ENCODE measurements around the gene KDM4C. TPM values are rescaled to one million over a fixed set of nuclear protein-coding genes. Genes with fewer than 3 reads are reported as not detected.

Gene KDM4C
- total and polyA plus RNA-seq, 4 donors, result 9.5 to 54.4 (median 28.3) TPM

DNA sequence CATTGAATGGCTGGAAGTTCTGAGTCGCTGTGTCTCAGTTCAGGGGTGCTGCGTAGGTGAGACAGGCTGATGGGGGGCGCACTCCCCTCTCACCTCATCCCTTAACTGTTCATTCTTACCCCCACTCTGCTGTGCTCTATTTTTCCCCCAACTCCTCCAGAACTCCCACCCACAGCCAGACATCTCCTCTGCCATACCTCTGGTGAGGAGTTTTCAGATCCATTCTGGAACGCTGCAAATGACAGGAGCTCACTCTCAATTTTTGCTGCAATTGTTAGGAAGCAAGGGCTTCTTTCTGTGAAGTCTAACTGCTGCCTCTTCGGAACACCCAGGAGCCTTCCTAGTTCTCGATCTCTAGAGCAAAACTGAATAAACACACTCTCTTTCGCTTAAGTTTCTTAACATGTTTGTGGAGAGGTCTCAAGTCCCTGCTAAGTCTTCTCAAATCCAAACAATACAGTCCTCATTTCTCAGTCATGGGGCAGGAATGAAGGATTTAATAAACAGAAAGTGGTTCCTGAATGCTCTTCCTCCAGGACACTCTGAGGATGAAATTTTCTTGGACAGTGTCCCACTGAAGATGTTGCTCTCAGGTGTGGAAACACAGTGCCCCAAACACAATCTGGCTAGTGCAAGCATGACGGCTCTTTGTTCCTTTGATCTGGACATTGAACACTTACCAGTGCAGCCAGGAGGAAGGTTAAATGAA, 387.7 kb downstream of the KDM4C start:
- intact Hi-C loops (cut with DNase I), result no loop called here
- Histone ChIP-seq H3K27ac (ENCODE audit: low read depth in 1 of 2, low read length in 2 of 2) (no peak overlapping the region), H3K9me3 (ENCODE audit: control insufficient read depth, low read length) (no peaks in the 10 kb centered on the region), H3K4me3 (ENCODE audit: low read length in 2 of 2) (no peak overlapping the region), H3K36me3 (ENCODE audit: control insufficient read depth in 1 of 2, insufficient read depth in 2 of 2, low read length in 1 of 2) (no peaks in the 10 kb centered on the region), H3K27me3 (ENCODE audit: control insufficient read depth in 1 of 2, insufficient read depth in 2 of 2, low read length in 1 of 2) (no peaks in the 10 kb centered on the region), H3K4me1 (ENCODE audit: control insufficient read depth in 1 of 2, insufficient read depth in 2 of 2, low read length in 2 of 2) (peaks cover 0 to 2% of the 10 kb centered on the region in 2 donors)
- DNase-seq, result no peak
- ATAC-seq (ENCODE audit: low FRiP score), result no peak
- WGBS, 2 donors, result 98 to 99% methylated on average over 8 of the region's 8 CpGs

DNA sequence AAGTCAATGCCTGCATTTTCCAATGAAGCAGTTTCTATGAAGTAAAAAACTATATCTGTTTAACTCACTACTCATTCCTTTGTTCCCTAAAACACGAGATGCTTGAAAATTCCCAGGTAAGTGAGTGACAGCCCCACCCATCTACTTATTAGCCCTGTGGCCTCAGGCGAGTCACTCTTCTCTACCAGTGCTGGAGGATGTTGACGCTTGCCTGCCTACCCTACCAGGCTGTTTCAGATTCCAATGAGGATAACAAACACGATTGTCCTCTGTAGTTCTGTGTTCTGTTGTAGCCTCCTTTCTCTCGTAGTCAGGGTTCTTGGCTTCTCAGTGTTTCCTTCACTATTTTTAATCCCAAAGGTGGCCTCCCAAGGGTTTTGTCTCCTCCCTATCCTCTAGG, 388.8 kb downstream of the KDM4C start:
- no peak overlapping the region for H3K4me3 ChIP-seq (ENCODE audit: low read length in 2 of 2)
- H3K27me3 ChIP-seq (ENCODE audit: control insufficient read depth in 1 of 2, insufficient read depth in 2 of 2, low read length in 1 of 2), result no peaks in the 10 kb centered on the region
- peaks cover 0 to 2% of the 10 kb centered on the region in 2 donors for H3K4me1 ChIP-seq (ENCODE audit: control insufficient read depth in 1 of 2, insufficient read depth in 2 of 2, low read length in 2 of 2)
- DNase-seq (no peak), ATAC-seq (ENCODE audit: low FRiP score) (no peak)
- no peaks in the 10 kb centered on the region for H3K36me3 ChIP-seq (ENCODE audit: control insufficient read depth in 1 of 2, insufficient read depth in 2 of 2, low read length in 1 of 2)
- intact Hi-C loops (cut with DNase I), result no loop called here
- H3K27ac ChIP-seq (ENCODE audit: low read depth in 1 of 2, low read length in 2 of 2), result peak overlapping the region in 1 of 2 donors; percentile 6
- WGBS, 2 donors, result 70 to 72% methylated on average over 5 of the region's 5 CpGs
- no peaks in the 10 kb centered on the region for H3K9me3 ChIP-seq (ENCODE audit: control insufficient read depth, low read length)

DNA sequence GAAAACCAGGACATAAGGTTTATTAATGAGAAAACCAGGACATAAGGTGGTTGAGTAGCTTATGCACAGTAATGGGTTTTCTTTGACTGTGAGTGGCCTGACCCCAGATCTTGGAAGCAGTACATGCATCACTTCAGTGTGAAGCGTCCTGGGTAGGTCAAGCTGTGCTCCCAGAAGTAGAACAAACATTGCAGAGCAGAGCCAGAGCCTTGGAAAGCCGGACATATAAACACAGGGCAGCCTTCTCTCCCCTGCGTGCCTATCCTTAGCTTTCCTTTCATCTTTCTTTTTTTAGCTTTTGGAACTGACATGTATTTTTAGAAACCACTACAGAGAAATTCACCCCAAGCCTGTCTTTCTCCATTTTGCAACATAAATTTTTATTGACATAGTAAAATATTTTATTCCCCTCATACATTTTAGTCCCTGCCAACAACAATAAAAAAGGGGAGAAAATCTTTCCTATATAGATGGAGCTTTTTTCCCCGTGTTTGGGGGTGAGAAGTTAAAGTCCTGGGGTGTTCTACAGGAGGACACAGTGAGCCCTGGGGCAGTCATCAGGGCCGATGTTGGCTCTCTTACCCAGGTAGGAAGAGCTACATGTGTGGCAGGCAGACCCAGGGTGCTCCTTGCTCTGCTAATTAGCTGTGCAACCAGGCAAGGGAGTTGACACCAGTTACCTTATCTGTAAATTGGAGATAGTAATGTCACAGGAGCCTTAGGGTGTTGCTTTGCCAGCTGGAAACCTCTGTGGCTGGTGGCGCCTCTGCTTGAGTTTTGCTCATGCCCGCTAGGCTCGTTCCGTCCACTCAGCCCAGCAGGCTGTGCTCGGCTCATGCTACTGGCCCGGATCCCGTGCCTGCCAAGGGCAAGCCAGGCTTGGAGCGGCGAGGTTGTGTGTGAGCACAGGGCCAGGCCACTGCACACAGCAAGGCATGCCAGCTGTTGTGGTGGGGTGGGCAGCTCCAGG, 389.6 kb downstream of the KDM4C start:
- H3K36me3 ChIP-seq (ENCODE audit: control insufficient read depth in 1 of 2, insufficient read depth in 2 of 2, low read length in 1 of 2), result no peaks in the 10 kb centered on the region
- peak; percentile 63 for ATAC-seq (ENCODE audit: low FRiP score)
- 14 to 20% methylated on average over 14 of the region's 14 CpGs for WGBS, 2 donors

DNA sequence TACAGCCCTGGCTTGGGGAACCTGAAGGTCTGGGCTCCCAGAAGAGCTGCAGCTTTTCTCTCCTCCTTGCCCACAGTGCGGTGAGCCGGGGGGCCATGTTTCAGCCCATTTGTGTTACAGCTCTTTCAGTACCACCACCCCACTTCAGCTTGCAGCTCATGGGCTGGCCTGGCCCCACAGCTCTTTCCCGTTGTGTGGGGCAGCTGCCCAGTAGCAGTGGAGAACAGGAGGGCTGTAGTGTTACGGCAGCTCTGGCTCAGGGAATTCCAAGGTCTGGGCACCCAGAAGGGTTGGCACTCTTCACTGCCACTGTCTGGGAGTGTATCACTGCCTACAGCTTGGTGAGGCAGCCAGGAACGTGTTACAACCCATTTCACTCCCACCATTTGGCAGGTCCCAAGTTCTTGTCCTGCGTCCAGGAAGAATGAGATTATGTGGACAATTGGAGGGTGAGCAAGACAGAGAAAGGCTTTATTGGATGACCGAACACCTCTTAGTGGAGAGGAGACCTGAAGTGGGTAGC, 390.5 kb downstream of the KDM4C start:
- Histone ChIP-seq H3K27me3 (ENCODE audit: control insufficient read depth in 1 of 2, insufficient read depth in 2 of 2, low read length in 1 of 2) (no peaks in the 10 kb centered on the region), H3K9me3 (ENCODE audit: control insufficient read depth, low read length) (no peaks in the 10 kb centered on the region), H3K27ac (ENCODE audit: low read depth in 1 of 2, low read length in 2 of 2) (no peak overlapping the region), H3K4me1 (ENCODE audit: control insufficient read depth in 1 of 2, insufficient read depth in 2 of 2, low read length in 2 of 2) (peaks cover 0 to 2% of the 10 kb centered on the region in 2 donors), H3K36me3 (ENCODE audit: control insufficient read depth in 1 of 2, insufficient read depth in 2 of 2, low read length in 1 of 2) (no peaks in the 10 kb centered on the region), H3K4me3 (ENCODE audit: low read length in 2 of 2) (no peak overlapping the region)
- intact Hi-C loops (cut with DNase I), result no loop called here
- DNase-seq, result no peak
- peak; percentile 12 for ATAC-seq (ENCODE audit: low FRiP score)
- 53 to 58% methylated on average over 7 of the region's 7 CpGs for WGBS, 2 donors

More for the DNA sequence above, 389.6 kb downstream of the KDM4C start:
- H3K4me1 ChIP-seq (ENCODE audit: control insufficient read depth in 1 of 2, insufficient read depth in 2 of 2, low read length in 2 of 2), result peaks cover 0 to 2% of the 10 kb centered on the region in 2 donors
- H3K9me3 ChIP-seq (ENCODE audit: control insufficient read depth, low read length), result no peaks in the 10 kb centered on the region
- peak in 1 of 2 donors; percentile 63 for DNase-seq
- no peaks in the 10 kb centered on the region for H3K27me3 ChIP-seq (ENCODE audit: control insufficient read depth in 1 of 2, insufficient read depth in 2 of 2, low read length in 1 of 2)
- H3K27ac ChIP-seq (ENCODE audit: low read depth in 1 of 2, low read length in 2 of 2), result peak overlapping the region in 1 of 2 donors; percentile 46
- intact Hi-C loops (cut with DNase I), result no loop called here
- no peak overlapping the region for H3K4me3 ChIP-seq (ENCODE audit: low read length in 2 of 2)

DNA sequence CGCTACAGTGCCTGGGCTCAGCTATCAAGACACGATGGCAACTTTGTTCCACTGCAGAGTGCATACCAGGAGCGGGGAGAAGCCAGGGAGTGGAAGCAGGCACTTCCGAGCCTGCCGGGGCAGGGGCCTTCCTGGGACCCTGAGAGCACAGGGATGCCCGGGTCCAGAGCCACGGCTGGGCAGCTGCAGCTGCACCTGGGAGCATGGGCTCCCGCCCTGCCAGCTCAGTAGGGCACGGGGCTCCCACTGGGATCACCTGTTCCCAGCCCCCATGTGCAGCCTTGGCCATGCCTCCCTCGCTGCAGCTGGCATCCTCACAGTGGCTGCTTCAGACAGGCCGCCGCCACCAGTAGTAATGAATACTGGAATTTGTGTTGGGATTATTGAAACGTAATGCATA, 391.5 kb downstream of the KDM4C start:
- 97% methylated on average over 13 of the region's 13 CpGs for WGBS, 2 donors
- intact Hi-C loops (cut with DNase I), result no loop called here
- no peak for ATAC-seq (ENCODE audit: low FRiP score)

DNA sequence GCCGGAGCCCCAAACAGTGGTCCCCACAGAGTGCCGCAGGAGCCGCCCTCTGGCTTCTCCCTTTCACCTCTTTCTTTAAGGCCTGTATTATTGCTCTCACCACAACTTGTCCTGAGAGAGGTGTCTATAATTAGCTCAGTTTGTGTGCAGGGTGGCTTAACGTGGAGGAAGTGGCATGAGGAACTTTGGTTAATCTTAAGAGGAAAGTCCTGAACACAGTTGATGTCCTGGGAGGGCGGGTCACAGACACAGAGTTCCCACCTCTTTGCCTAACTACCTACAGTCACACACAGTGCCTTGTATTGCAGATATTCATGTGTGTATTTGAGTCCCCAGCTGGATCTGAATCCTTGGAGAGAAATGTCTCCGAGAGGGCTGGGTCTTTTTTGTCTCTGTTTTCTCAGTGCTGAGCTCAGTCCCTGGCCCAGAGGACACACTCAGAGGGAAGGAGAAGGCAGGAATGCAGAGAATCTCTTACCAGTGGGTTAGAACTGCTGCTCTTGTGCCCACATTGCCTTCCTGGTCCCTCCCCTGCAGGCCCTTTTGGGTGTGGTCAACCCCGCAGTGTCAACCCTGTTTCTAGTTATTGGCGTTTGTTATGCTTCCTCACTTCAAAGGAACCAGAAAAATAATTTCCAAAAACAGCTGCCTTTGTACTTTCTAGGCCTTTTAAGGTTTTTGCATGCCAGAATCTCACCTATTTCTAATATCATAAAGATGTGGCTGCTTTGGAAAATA, 392.5 kb downstream of the KDM4C start:
- no peak overlapping the region for H3K4me3 ChIP-seq (ENCODE audit: low read length in 2 of 2)
- WGBS, 2 donors, result 81 to 83% methylated on average over 8 of the region's 8 CpGs
- H3K9me3 ChIP-seq (ENCODE audit: control insufficient read depth, low read length), result no peaks in the 10 kb centered on the region
- no peaks in the 10 kb centered on the region for H3K27me3 ChIP-seq (ENCODE audit: control insufficient read depth in 1 of 2, insufficient read depth in 2 of 2, low read length in 1 of 2)
- DNase-seq (no peak), ATAC-seq (ENCODE audit: low FRiP score) (no peak)
- H3K27ac ChIP-seq (ENCODE audit: low read depth in 1 of 2, low read length in 2 of 2), result no peak overlapping the region
- no peaks in the 10 kb centered on the region for H3K36me3 ChIP-seq (ENCODE audit: control insufficient read depth in 1 of 2, insufficient read depth in 2 of 2, low read length in 1 of 2)
- intact Hi-C loops (cut with DNase I), result no loop called here
- H3K4me1 ChIP-seq (ENCODE audit: control insufficient read depth in 1 of 2, insufficient read depth in 2 of 2, low read length in 2 of 2), result peaks cover 0 to 2% of the 10 kb centered on the region in 2 donors

More for the DNA sequence above, 391.5 kb downstream of the KDM4C start:
- Histone ChIP-seq H3K4me1 (ENCODE audit: control insufficient read depth in 1 of 2, insufficient read depth in 2 of 2, low read length in 2 of 2) (peaks cover 0 to 2% of the 10 kb centered on the region in 2 donors), H3K9me3 (ENCODE audit: control insufficient read depth, low read length) (no peaks in the 10 kb centered on the region), H3K36me3 (ENCODE audit: control insufficient read depth in 1 of 2, insufficient read depth in 2 of 2, low read length in 1 of 2) (no peaks in the 10 kb centered on the region), H3K27ac (ENCODE audit: low read depth in 1 of 2, low read length in 2 of 2) (no peak overlapping the region), H3K4me3 (ENCODE audit: low read length in 2 of 2) (no peak overlapping the region), H3K27me3 (ENCODE audit: control insufficient read depth in 1 of 2, insufficient read depth in 2 of 2, low read length in 1 of 2) (no peaks in the 10 kb centered on the region)
- no peak for DNase-seq

DNA sequence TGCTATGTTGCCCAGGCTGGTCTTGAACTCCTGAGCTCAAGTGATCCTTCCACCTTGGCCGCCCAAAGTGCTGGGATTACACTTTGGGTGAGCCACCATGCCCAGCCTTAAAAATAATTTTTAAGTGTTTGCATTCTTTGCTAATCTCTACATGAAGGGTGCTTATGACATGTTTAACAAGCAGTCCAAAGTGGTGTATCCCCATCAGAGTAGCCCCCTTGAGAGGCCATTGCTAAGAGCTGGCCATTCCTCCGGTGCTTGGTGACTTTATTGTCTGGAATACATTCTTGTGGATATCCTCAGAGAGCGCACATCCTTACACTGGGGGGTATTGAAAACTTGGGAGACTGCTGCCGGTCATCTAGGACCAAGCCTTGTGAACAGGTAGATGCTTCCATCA, 395.4 kb downstream of the KDM4C start:
- DNase-seq (no peak), ATAC-seq (ENCODE audit: low FRiP score) (no peak)
- Histone ChIP-seq H3K9me3 (ENCODE audit: control insufficient read depth, low read length) (no peaks in the 10 kb centered on the region), H3K27me3 (ENCODE audit: control insufficient read depth in 1 of 2, insufficient read depth in 2 of 2, low read length in 1 of 2) (no peaks in the 10 kb centered on the region), H3K4me1 (ENCODE audit: control insufficient read depth in 1 of 2, insufficient read depth in 2 of 2, low read length in 2 of 2) (peaks cover 0 to under 1% of the 10 kb centered on the region in 2 donors), H3K27ac (ENCODE audit: low read depth in 1 of 2, low read length in 2 of 2) (no peak overlapping the region), H3K4me3 (ENCODE audit: low read length in 2 of 2) (no peak overlapping the region), H3K36me3 (ENCODE audit: control insufficient read depth in 1 of 2, insufficient read depth in 2 of 2, low read length in 1 of 2) (no peaks in the 10 kb centered on the region)
- WGBS, 2 donors, result 98 to 99% methylated on average over 4 of the region's 4 CpGs
- intact Hi-C loops (cut with DNase I), result no loop called here

DNA sequence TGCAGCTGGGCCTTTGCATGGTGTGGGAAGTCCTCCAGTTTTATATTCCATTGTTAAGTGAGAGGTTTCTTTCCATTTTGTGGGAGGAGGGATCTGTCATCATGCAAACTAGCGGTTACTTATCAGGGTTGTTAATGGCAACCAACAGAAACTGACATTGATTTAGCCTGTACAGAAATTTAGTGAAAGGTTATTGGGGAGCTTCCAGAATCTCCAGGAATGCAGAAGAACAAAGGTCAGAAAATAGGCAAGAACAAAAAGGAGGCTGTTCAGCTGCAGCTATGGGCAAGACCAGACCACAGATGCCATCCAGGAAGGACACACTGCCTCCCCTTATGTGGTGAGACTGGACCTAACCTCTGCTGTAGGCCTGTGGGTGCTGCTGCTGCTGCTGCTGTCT, 395.8 kb downstream of the KDM4C start:
- ATAC-seq (ENCODE audit: low FRiP score), result no peak

More for the DNA sequence above, 395.8 kb downstream of the KDM4C start:
- Histone ChIP-seq H3K27me3 (ENCODE audit: control insufficient read depth in 1 of 2, insufficient read depth in 2 of 2, low read length in 1 of 2) (no peaks in the 10 kb centered on the region), H3K9me3 (ENCODE audit: control insufficient read depth, low read length) (no peaks in the 10 kb centered on the region), H3K4me3 (ENCODE audit: low read length in 2 of 2) (no peak overlapping the region), H3K36me3 (ENCODE audit: control insufficient read depth in 1 of 2, insufficient read depth in 2 of 2, low read length in 1 of 2) (no peaks in the 10 kb centered on the region), H3K4me1 (ENCODE audit: control insufficient read depth in 1 of 2, insufficient read depth in 2 of 2, low read length in 2 of 2) (no peaks in the 10 kb centered on the region), H3K27ac (ENCODE audit: low read depth in 1 of 2, low read length in 2 of 2) (no peak overlapping the region)
- DNase-seq, result no peak
- 31% methylated on average over 1 of the region's 1 CpG for WGBS, 2 donors
- intact Hi-C loops (cut with DNase I), result no loop called here
